NB4 (cell line): ENCODE data around the gene IQCE.

Source experiments
- DNase-seq: peaks from one replicate; pipeline ENCODE4 v3.0.0; 2010; ENCODE audit warnings: low read depth
- H3K4me3 ChIP-seq: one replicate; pipeline ENCODE4 v1.5.1; 2011; ENCODE audit warnings: mild to moderate bottlenecking, low read depth, low read length, moderate library complexity
- MAX ChIP-seq: IDR thresholded peaks from 2 replicates; pipeline ENCODE4 v1.6.1; 2011; ENCODE audit warnings: low read depth, low read length
- MYC ChIP-seq: IDR thresholded peaks from 2 replicates; pipeline ENCODE4 v1.6.1; 2011; ENCODE audit warnings: low read depth, low read length
- POLR2A ChIP-seq: IDR thresholded peaks from 2 replicates; pipeline ENCODE4 v1.6.1; 2011; ENCODE audit warnings: mild to moderate bottlenecking; ENCODE audit not compliant: insufficient read length; ENCODE audit errors: extremely low read depth
- TF ChIP-seq, protein P1 (sequence below): IDR thresholded peaks from one replicate; pipeline ENCODE4 v1.5.1; 2012; ENCODE audit warnings: low read depth, low read length

IQCE gene

GRCh38 chr7:2537981-2538851 is 20.6 kb upstream of the IQCE start:
- DNase-seq, result no peak
- TF ChIP-seq MYC, result no peak
- H3K4me3 ChIP-seq, result no peak overlapping the region

- no peak overlapping the region for H3K4me3 ChIP-seq
- peak; percentile 8 for DNase-seq
Observed at GRCh38 chr7:2539031-2539911, 19.5 kb upstream of the IQCE start.

GRCh38 chr7:2540133-2540532 is 18.6 kb upstream of the IQCE start:
- no peak overlapping the region for H3K4me3 ChIP-seq
- TF ChIP-seq MAX (no peak), MYC (no peak), POLR2A (no peak)
- TF ChIP-seq, protein P1, sequence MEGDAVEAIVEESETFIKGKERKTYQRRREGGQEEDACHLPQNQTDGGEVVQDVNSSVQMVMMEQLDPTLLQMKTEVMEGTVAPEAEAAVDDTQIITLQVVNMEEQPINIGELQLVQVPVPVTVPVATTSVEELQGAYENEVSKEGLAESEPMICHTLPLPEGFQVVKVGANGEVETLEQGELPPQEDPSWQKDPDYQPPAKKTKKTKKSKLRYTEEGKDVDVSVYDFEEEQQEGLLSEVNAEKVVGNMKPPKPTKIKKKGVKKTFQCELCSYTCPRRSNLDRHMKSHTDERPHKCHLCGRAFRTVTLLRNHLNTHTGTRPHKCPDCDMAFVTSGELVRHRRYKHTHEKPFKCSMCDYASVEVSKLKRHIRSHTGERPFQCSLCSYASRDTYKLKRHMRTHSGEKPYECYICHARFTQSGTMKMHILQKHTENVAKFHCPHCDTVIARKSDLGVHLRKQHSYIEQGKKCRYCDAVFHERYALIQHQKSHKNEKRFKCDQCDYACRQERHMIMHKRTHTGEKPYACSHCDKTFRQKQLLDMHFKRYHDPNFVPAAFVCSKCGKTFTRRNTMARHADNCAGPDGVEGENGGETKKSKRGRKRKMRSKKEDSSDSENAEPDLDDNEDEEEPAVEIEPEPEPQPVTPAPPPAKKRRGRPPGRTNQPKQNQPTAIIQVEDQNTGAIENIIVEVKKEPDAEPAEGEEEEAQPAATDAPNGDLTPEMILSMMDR, result no peak
- DNase-seq, result no peak

More at GRCh38 chr7:2539031-2539911, 19.5 kb upstream of the IQCE start:
- TF ChIP-seq MAX (no peak), POLR2A (no peak), MYC (no peak)
- TF ChIP-seq, protein P1, result no peak

GRCh38 chr7:2540641-2541051 is 18.1 kb upstream of the IQCE start:
- TF ChIP-seq MYC (no peak), POLR2A (no peak), MAX (no peak)
- TF ChIP-seq, protein P1, result no peak
- DNase-seq, result peak; percentile 8
- no peak overlapping the region for H3K4me3 ChIP-seq

GRCh38 chr7:2541291-2542010 is 17.3 kb upstream of the IQCE start:
- TF ChIP-seq, protein P1, result no peak
- TF ChIP-seq MAX (no peak), MYC (no peak), POLR2A (no peak)
- no peak for DNase-seq
- no peak overlapping the region for H3K4me3 ChIP-seq
